GM21367 (cell line): ENCODE results near the gene GTF3C1.

ENCODE experiments used
- ATAC-seq: cut with Tn5 transposase; IDR thresholded peaks from one replicate; pipeline ENCODE4 v1.9.1; 2021; ENCODE audit not compliant: unreplicated experiment

GTF3C1 gene

DNA sequence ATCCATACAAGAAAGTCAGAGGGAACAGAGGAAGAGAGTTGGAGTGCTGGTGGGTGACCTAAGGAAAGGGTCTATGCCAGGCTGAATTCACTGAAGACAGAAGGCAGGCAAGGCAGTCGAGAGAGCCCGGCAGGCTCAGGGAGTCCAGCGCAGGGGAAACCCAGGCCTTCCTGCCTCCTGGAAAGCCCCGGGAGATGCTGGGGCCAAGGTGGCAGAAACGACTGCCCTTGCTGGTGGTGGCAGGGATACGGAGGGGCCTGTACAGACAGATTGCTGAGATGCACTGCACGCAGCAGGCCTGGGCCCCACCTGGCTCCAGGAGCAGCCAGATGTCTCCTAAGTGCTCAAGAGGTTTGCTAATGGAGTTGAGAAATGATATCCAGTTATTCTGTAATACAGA is 59.8 kb downstream of the GTF3C1 start:
- ATAC-seq: no peak

DNA sequence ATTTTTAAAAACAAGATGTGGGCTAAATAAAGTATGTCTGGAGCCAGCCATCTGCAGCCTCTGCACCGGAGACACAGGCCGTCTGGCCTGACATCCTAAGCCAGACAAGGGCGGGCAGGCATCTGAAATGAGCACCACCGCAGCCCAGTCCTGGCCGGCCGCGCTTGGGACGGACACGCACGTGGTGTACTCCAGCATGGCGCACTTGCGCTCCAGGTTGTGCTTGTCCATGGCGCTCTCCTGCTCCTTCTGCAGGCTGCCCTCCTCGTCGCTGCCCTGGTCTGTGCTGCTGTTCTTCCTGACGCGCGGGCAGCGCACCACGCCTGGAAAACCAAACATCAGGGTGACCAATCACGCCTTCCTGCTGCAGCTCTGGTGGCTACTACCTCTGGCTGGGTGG is 60.3 kb downstream of the GTF3C1 start:
- no peak for ATAC-seq

DNA sequence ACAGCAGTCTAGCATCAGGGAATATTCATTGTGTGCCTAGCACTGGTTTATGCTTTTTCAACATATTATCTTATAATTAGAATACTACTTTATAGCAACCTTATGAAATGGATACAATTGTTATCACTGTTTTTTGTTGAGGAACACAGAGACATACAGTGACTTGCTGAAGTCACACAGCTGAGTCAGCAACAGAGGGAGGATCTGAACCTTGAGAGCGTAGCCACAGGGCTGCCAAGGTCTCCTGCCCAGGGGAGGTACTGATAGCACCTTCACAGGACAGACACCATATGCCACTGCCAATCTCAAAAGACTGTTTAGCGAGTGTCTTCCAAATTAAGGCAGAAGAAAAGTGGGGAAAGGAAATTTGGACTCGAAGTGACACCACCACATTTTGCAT is 63.0 kb downstream of the GTF3C1 start:
- no peak for ATAC-seq

DNA sequence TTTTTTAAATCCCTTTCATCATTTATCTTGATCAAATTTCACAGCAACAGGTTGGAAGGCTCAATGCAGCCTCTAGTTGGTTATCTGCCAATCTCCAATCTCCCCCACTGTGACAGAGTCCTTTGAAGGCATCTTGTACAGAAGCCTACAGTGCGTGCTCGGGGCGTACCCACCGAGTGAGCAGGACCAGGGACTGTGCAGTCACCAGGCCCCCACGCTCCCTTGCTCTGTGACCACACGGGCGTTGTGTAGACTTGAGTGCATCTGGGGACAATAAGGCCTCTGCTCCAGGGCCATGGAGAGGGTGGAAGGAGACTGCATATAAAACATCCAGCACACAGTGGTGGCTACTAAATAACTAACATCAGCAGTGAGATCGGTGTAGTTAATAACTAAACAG is 63.4 kb downstream of the GTF3C1 start:
- no peak for ATAC-seq

DNA sequence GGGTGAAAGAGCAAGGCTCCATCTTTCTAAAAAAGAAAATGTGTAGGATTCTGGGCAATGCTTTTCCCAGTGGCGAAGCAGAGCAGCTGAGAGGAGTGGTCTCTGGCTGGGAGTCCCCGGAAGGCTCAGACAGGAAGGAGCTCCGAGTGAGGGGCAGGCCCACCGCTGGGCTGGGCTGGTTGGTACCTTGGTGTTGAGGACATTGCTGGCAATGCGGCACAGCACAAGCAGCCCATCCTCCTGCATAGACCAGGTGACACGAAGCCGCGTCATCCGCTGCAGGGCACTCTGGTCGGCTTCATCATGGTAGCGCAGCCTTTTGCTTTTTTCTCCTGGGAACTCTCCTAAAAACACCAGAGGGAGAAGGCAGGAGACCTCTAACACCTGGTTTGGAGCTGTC is 63.9 kb downstream of the GTF3C1 start:
- ATAC-seq: no peak

DNA sequence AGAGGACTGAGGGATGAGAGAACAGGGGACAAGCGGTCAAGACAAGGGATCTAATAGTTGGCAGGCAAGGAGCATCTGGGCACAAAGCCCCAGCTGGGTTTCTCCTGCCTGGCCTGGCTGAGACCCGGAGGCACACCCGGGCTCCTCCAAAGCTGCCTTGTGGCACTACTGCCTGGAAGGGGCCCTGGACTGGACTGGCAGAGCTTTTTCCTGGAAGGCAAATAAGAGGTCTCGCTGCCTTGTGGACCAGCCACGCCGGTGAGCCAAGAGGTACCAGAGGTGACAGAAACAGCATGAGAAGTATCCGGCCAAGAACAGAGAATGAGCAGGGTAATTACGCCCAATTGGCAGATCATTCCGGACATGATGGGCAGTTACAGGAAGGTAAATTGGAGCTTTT is 64.6 kb downstream of the GTF3C1 start:
- ATAC-seq: no peak

DNA sequence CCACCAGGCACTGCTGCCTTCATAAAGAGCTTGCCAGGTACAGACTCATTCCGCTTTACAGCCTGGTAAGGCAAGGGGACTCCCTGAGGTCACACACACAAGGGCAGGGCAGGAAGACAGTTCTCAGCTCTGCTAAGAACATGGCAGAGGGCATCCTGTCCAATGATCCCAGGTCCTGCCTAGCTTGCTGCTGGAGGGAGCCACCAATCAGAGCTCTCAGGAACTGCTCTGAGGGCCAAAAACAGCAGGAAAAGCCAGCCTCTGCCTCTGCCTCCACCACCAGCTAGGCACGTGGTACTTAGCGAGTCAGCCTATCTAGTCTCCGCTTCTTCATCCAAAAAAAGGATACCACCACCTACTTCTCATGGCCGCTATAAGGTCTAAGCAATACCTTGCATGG is 66.1 kb downstream of the GTF3C1 start:
- no peak for ATAC-seq

DNA sequence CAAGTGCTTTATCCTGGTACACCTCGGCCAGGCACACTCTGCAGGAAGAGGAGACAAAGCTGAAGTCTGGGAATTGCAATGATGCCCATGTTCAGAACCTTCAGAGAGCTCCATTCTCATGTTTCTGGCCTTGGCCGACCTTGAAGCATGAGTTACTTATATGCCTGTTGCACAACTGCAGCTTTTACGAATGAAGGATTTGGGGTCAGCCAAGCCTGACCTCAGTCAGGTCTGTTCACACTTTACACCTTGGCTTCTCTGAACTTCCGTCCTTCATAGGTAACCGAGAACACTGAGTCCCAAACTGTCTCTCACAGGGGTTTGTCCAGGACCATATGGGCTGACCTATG is 66.7 kb downstream of the GTF3C1 start:
- ATAC-seq: no peak

DNA sequence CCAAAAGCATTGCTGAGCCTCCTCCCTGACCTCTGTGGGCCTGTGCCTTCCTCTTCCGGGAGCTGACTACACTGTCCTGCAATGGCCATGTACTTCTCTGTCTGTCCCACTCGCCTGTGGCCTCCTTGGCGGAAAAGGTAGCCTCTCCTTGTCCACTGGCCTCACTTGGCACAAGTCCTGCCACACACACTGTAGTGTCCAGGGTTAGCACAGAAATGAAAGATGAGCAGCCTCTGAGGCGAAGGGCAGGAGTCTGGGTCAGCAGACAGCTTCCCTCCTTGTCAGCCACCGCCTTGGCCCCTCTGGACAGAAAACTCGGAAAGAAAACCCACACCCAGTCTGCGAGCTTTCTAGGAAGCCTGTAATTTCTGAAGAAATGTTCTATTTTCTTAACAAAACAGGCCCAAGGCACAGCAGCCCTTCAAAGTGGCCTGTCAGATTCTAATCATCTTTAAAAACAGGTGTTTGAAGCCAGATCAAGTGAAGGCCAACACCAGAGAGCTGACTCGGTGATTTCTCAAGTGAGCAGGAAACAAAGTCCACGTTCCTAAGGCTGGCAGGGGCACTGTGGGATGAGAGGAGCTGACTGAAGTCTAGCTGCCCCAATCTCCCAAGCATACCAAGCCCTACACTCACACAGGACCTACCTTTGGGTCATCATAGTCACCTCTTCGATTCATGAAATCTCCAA is 67.2 kb downstream of the GTF3C1 start:
- no peak for ATAC-seq

DNA sequence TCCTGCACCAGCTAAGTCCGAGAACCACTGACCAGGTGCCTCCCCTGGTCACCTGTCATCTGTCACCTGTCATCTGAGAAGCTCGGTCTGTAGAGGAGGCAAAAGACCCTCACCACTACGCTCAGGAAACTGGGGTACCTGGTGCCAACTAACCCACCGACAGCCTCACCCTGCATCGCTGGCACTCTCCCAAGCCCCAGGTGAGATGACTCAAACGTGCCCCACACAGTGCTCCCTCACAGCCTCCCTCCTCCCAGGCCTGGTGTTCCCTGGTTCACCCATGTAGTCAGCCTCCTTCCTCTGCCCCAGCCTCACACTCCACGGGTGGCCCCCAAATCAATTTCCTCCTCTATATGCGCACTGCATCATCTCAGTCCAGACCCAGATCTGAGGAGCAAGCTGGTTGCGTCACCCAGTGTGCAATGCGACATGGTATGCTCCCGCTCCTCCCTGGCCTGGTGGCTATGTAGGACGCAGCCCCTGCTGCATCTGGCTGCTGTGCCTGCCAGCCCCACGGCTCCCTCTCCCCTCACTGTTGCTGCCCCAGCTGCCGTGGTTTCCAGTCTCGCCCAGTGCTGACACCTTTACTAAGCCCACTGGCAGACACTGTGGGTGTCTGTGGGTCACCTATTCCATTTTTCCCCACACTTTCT is 68.3 kb downstream of the GTF3C1 start:
- ATAC-seq: no peak

DNA sequence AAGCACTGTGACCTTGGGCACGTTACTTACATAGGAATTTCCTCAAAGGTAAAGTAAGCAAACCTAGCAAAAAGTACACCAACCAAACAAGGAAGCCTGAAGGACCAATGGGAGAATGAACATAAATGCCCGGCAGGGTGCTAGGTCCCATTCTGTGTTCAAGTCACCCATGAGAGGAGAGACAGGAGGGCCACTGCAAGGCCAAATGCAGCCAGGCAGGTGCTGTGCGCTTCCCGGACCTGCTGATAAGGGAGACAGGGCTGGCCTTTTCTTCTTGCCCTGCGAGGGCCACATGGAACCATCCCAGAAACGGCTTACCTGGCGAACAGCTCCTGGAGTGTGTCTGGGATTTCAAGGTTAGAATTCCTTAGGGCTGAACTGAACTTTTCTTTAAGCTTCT is 69.0 kb downstream of the GTF3C1 start:
- no peak for ATAC-seq

DNA sequence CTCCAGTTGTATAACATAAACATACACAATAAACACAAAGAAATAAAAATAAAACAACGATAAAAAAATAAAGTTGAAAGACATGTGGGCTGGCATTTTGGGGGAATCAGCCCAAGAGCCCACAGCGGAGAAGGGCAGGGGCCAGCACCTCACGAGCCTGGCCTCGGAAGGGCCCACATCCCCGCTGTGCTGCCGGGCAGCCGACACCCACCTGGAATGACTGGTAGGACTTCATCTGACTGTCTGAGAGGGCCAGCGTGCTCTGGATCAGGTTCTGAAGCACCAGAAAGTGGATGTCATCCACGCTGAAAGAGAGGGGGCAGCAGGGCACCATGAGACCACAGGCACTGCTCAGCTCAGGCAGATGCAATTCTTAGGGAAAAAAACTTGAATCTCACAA is 73.5 kb downstream of the GTF3C1 start:
- ATAC-seq: no peak

DNA sequence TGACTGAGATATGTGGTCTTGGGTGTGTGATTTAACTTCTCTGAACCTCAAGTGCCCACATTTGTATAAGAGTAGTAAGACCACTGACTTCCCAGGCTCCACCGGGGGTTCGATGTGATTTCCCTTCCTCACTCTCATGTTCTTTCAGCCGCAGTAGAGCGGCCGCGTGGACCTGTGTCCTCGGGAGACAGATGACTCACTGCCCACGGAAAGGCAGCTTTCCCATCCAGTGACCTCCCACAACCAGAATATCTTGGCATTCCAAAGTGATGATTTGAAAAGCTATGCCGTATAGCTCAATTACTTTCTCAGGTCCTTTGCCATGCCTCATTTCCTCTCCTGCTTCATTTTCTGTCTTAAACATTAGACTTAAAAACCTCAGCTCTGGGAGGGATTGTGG is 74.2 kb downstream of the GTF3C1 start:
- ATAC-seq: no peak

DNA sequence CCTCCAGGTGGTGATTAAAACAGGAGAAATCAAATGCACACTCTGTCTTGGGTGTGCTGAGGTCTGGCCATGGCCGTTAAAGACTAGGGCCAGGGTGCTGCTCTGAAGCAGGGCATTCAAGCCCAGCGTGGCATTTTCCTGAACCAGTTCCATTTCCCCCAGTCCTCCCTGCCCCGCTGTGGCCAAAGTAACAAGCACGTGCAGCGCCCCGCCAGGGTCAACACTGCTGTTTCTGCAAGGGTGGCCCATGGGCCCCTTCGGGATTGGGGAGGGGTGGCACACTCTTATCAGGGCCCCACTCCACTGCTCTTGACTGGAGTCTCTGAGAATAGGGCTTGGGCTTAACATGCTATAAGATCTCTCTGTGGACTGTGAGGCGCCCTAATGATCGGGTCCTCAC is 74.8 kb downstream of the GTF3C1 start:
- ATAC-seq: no peak

DNA sequence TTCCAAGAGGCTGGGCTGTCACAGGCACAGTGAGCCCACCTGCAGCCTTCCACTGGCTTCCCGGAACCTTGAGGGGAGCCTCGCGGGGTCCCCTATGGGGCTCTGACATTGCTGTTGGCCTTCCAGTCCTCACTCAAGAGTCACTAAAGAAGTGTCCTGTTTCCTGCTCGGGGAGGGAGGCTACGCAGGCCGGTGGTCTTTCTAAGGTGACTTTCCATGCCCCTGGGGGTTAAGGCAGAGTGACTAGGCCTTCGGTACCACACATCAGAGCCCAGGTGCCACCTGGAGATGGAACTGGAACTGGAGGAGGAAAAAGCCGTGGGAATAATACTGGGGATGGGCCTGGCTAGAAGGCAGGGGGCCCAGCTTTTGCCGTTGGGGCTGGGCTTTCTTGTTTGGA is 75.7 kb downstream of the GTF3C1 start:
- no peak for ATAC-seq

DNA sequence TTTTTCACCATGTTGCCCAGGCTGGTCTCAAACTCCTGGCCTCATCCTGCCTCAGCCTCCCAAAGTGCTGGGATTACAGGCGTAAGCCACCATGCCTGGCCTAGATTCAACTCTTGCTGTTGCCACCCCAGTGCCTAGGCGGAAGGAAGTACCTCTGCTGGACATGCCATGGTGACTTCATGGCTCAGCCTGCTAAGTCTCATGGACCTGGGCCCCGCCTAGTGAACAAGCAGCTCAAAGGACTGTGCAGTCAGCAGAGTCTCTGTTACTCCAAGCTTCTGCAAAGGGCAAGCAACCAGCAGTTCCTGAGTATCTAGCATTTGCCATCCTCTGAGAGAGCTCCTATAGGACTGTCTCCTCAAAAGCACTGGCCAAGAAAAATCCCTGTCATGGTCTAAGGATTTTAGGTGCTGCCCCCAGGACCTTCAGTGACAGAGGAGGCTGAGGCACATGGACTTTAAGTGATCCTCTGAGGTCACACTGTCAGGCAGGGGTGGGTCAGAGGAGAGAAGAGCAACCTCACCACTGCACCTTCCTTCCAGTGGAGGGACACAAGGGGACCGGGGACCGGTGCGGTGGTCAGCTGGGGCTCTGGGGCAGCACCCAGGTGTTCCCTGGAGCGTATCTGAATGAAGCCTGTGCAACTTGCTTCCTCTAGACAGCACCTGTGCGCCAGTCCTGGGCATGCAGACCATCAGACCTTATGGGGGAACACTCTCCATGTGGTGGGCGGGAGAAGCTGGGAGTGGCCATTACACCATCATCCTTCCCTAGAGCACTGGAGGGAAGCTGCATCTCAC is 76.4 kb downstream of the GTF3C1 start:
- ATAC-seq: no peak

DNA sequence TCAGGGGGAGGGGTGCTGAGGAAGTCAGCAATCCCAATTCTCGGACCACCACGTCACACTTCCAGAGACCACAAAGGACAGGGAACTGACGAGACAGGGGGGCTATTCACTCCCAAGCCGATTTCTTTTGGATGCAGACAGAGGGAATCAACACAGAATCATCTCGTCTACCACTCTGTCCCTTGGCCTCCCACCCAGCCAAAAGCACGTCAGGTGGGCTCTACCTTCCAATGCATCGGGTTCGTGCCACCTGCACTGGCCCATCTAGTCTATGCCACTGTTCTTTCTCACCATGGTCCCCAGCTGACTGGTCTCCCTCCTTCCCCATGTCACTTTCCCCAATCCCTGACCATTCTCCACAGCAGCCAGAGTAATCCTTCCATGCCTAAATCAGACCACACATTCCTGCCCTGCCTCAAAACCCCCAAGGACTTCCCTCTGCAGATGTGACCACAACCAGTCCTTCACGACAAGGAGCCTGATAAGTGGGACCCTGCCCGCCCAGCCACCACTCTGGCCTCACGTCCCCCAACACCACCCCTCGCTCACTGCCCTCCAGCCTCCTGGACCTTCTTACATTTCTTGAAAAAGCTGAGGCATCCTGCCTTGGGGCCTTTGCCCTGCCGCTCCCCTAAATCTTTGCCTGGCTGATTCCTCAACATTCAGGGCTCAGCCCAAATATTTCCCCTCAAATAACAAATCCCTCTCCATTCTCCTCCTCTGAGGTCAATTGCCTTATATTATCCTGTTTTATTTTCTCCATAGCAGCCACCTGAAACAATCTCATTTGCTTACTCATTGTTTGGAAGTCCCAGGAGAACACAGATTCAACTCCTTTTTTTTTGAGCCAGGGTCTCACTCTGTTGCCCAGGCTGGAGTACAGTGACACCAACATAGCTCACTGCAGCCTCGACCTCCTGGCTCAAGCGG is 77.4 kb downstream of the GTF3C1 start:
- no peak for ATAC-seq

DNA sequence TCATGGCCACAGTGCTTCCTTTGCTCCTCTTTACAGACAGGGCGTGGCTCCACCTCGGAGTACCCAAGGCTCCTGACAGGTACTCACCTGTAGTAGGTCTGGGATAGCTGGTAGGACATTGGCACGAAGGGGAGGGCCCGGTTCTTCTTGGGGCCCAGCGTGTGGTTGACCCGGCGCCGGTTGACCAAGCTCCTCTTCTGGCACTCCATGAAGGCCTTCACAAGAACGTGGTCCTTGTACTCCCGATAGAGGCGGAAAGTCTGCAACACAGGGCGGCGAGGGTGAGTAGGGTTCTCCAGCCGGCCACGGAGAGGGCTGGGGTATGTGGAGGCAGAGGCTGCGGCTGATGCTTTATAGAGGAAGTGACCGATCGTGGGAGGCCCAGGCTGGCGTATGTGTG is 78.1 kb downstream of the GTF3C1 start:
- no peak for ATAC-seq

DNA sequence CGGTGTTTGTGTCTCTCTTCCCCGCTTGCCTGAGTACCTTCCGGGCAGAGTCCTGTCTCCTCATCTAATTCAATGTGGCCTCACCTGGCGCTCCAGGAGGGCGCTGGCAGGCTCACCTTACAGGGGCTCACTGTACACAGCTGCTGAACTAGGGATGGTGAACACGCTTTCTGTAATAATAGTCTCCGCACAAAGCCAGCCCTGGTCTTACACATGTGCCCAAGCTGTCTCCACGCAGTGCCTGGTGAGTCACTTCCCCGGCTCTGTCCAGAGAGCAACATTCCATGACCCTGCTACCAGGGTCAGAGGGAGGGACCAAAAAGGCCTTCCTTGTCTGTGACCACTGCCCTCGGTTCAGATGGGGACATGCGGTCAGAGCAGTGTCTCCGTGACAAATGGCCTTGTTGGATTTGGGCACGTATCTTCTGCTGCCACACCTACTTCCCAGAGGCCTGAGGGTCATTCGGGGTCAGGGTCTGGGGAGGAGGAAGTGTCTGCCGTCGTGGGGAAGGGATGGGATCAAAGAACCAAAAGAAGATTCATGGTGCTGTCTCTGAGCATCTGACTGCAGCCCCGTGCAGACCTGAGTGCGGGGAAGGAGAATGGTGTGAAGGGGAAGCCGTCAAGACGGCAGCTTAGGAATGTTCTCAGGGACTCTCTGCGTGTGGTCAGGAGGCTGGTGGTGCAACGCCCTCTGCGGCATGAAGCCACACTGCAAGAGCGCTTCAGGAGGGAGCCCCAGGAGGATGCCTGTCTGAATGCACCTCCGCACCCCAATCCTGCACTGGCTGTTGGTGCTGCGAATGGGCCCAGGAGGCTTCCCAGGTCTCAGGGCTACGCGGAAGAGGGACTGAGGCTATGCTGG is 78.9 kb downstream of the GTF3C1 start:
- no peak for ATAC-seq

DNA sequence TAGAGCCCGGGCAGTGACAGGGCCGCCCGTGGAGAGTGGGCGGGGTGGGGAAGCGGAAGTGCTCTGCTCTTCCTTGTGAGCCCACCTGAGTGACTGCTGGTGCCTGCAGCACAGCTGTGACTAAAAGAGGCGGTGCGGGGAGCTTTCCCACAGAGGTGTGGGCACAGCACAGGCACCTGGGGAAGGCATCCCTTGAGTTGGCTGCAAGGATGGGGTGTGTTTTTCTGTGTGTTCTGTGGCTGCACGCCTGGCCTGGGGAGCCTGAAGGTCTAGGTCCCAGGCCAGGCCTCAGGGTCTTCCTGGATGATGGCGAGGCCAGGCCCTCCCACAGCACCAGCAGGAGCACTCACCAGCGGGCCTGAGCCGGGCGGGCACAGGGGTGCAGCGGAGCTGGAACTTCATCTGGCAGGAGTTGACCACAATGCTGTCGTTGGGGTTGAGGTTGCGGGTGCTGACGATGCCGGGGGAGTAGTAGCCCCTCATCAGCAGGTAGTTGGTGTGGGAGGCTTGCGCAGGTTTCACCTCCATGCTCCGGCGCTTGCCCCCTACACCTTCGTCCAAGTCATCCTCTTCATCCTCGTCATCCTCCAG is 80.7 kb downstream of the GTF3C1 start:
- ATAC-seq: no peak
